Endodermal cell (in vitro differentiated cells): Measurements from ENCODE around the gene ATP8B1. TPM values are rescaled to one million over a fixed set of nuclear protein-coding genes. Genes with fewer than 3 reads are reported as not detected.

Experiments
- DNase-seq: peaks from one replicate; pipeline ENCODE4 v3.0.0-alpha.2; 2017
- H3K27ac ChIP-seq: 2 replicates; pipeline ENCODE4 v1.5.1; 2013; ENCODE audit warnings: mild to moderate bottlenecking, low read depth, low read length, moderate library complexity
- H3K27me3 ChIP-seq: 2 replicates; pipeline ENCODE4 v1.6.1; 2013; ENCODE audit warnings: mild to moderate bottlenecking, low read length, moderate library complexity; ENCODE audit not compliant: insufficient read depth, control insufficient read depth, poor library complexity, severe bottlenecking
- H3K36me3 ChIP-seq: 2 replicates; pipeline ENCODE4 v1.7.0; 2013; ENCODE audit warnings: mild to moderate bottlenecking, low read length, moderate library complexity; ENCODE audit not compliant: control insufficient read depth, insufficient read depth
- H3K4me1 ChIP-seq: one replicate; pipeline ENCODE4 v1.7.0; 2013; ENCODE audit warnings: low read length; ENCODE audit not compliant: control insufficient read depth, insufficient read depth
- H3K4me3 ChIP-seq: 2 replicates; pipeline ENCODE4 v1.5.1; 2013; ENCODE audit warnings: mild to moderate bottlenecking, low read length, moderate library complexity
- H3K9ac ChIP-seq: 2 replicates; pipeline ENCODE4 v1.6.1; 2013; ENCODE audit warnings: mild to moderate bottlenecking, low read length, moderate library complexity; ENCODE audit not compliant: poor library complexity, severe bottlenecking; ENCODE audit errors: extremely low read depth
- H3K9me3 ChIP-seq: 2 replicates; pipeline ENCODE4 v1.6.1; 2013; ENCODE audit warnings: mild to moderate bottlenecking, low read length, moderate library complexity; ENCODE audit not compliant: control insufficient read depth
- H3K27ac Mint-ChIP-seq: 2 replicates; pipeline ENCODE4 v1.8.0; 2020; ENCODE audit warnings: mixed read lengths
- H3K27me3 Mint-ChIP-seq: 2 replicates; pipeline ENCODE4 v1.8.0; 2021; ENCODE audit warnings: mild to moderate bottlenecking, mixed read lengths; ENCODE audit not compliant: insufficient read depth
- H3K36me3 Mint-ChIP-seq: 2 replicates; pipeline ENCODE4 v1.8.0; 2020; ENCODE audit warnings: low read depth, mixed read lengths
- H3K4me1 Mint-ChIP-seq: 2 replicates; pipeline ENCODE4 v1.8.0; 2020; ENCODE audit warnings: mixed read lengths
- H3K4me3 Mint-ChIP-seq: 2 replicates; pipeline ENCODE4 v1.8.0; 2020; ENCODE audit warnings: mild to moderate bottlenecking, moderate library complexity, mixed read lengths
- H3K9me3 Mint-ChIP-seq: 2 replicates; pipeline ENCODE4 v1.8.0; 2020; ENCODE audit warnings: mild to moderate bottlenecking, mixed read lengths
- WGBS, 2 experiments: methylation state at CpG; one replicate each; pipeline versions ENCODE4 v1.1.5 to v1.1.7; 2013; ENCODE audit warnings: missing lambda C conversion rate in 2 of 2, mixed read lengths in 1 of 2; ENCODE audit not compliant: insufficient coverage in 1 of 2, insufficient read length in 1 of 2; 5-methylcytosine and 5-hydroxymethylcytosine counted together
- total RNA-seq, 2 donors: library from RNA; stranded (reverse); fragmentation: NEBNext Ultra II Directional in 1 of 2; extraction: Animal tissue kit (Norgen Biotek cat#: 25700) in 1 of 2; gene quantifications; 2 replicates in 1 of 2; 3 replicates in 1 of 2; pipeline ENCODE4 v1.2.1, GENCODE V29; 2021
- TF ChIP-seq, protein P1 (sequence below): fragments of 200-600 bp; sonication (generic); conservative IDR thresholded peaks from 2 replicates; pipeline ENCODE4 v1.5.0; 2021; ENCODE audit warnings: antibody characterized with exemption, mild to moderate bottlenecking

The ATP8B1 gene
- total RNA-seq, 2 donors from 2014 or later, result 1.7 to 13.5 TPM

DNA sequence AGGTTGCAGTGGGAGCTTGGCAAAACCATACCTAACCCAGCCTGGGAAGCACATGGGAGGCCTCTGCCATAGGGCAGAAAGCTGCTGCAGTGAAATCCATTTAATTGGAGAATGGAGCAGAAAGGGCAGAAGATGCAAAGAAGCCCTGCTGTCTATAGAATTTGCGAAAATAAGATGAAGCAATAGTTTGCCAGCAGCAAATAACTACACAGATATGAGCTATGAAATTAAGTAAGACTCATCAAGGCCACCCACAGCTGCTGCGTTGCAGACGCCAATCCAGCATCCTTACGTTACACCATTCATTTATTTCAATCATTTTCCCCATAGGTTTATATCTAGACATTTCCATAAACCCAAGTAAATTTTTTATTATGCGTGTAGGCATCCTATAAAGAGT is 21.1 kb downstream of the ATP8B1 start:
- no peak overlapping the region for H3K27ac ChIP-seq
- H3K4me1 ChIP-seq, result no peaks in the 10 kb centered on the region
- no peak for DNase-seq
- no peak overlapping the region for H3K4me3 ChIP-seq
- H3K36me3 Mint-ChIP-seq, result peaks cover 5% of the 10 kb centered on the region
- H3K27me3 ChIP-seq, result no peaks in the 10 kb centered on the region
- no peak overlapping the region for H3K9ac ChIP-seq
- H3K9me3 ChIP-seq, result no peaks in the 10 kb centered on the region
- TF ChIP-seq, protein P1, sequence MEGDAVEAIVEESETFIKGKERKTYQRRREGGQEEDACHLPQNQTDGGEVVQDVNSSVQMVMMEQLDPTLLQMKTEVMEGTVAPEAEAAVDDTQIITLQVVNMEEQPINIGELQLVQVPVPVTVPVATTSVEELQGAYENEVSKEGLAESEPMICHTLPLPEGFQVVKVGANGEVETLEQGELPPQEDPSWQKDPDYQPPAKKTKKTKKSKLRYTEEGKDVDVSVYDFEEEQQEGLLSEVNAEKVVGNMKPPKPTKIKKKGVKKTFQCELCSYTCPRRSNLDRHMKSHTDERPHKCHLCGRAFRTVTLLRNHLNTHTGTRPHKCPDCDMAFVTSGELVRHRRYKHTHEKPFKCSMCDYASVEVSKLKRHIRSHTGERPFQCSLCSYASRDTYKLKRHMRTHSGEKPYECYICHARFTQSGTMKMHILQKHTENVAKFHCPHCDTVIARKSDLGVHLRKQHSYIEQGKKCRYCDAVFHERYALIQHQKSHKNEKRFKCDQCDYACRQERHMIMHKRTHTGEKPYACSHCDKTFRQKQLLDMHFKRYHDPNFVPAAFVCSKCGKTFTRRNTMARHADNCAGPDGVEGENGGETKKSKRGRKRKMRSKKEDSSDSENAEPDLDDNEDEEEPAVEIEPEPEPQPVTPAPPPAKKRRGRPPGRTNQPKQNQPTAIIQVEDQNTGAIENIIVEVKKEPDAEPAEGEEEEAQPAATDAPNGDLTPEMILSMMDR, result no peak
- 92 to 98% methylated on average over 4 to 5 of the region's 5 CpGs for WGBS, 2 experiments
- no peak overlapping the region for H3K27ac Mint-ChIP-seq
- peaks cover 1% of the 10 kb centered on the region for H3K9me3 Mint-ChIP-seq
- H3K36me3 ChIP-seq, result no peaks in the 10 kb centered on the region
- H3K4me1 Mint-ChIP-seq, result peaks cover 19% of the 10 kb centered on the region
- no peaks in the 10 kb centered on the region for H3K27me3 Mint-ChIP-seq
- no peak overlapping the region for H3K4me3 Mint-ChIP-seq

GRCh38 chr18:57780706-57781347 is 22.3 kb downstream of the ATP8B1 start:
- no peaks in the 10 kb centered on the region for H3K36me3 ChIP-seq
- H3K9ac ChIP-seq, result no peak overlapping the region
- Mint-ChIP-seq H3K9me3 (peaks cover 1% of the 10 kb centered on the region), H3K4me1 (peaks cover 22% of the 10 kb centered on the region), H3K27me3 (no peaks in the 10 kb centered on the region), H3K36me3 (peaks cover 5% of the 10 kb centered on the region), H3K27ac (peak overlapping the region; percentile 86), H3K4me3 (peak overlapping the region; percentile 9)
- no peak for DNase-seq
- no peaks in the 10 kb centered on the region for H3K27me3 ChIP-seq
- peak overlapping the region; percentile 22 for H3K4me3 ChIP-seq
- H3K27ac ChIP-seq, result no peak overlapping the region
- H3K4me1 ChIP-seq, result no peaks in the 10 kb centered on the region
- WGBS, 2 experiments, result 79 to 85% methylated on average over 2 to 6 of the region's 6 CpGs
- TF ChIP-seq, protein P1, result no peak
- no peaks in the 10 kb centered on the region for H3K9me3 ChIP-seq

GRCh38 chr18:57780318-57780705 is 22.8 kb downstream of the ATP8B1 start:
- H3K9me3 Mint-ChIP-seq, result peaks cover 1% of the 10 kb centered on the region
- H3K4me1 ChIP-seq, result no peaks in the 10 kb centered on the region
- 81 to 86% methylated on average over 1 to 2 of the region's 2 CpGs for WGBS, 2 experiments
- H3K9me3 ChIP-seq, result no peaks in the 10 kb centered on the region
- no peaks in the 10 kb centered on the region for H3K27me3 Mint-ChIP-seq
- TF ChIP-seq, protein P1, result no peak
- H3K36me3 ChIP-seq, result no peaks in the 10 kb centered on the region
- DNase-seq, result no peak
- peaks cover 22% of the 10 kb centered on the region for H3K4me1 Mint-ChIP-seq
- H3K4me3 ChIP-seq, result peak overlapping the region; percentile 22
- peak overlapping the region; percentile 9 for H3K4me3 Mint-ChIP-seq
- peaks cover 5% of the 10 kb centered on the region for H3K36me3 Mint-ChIP-seq
- no peaks in the 10 kb centered on the region for H3K27me3 ChIP-seq
- H3K9ac ChIP-seq, result no peak overlapping the region
- no peak overlapping the region for H3K27ac ChIP-seq
- H3K27ac Mint-ChIP-seq, result peak overlapping the region; percentile 86
